HG02678 (cell line): Measurements from ENCODE around the gene UBE2F.
"Not testable (repeated sequence)": the region's sequence is repeated elsewhere in the genome, so short reads cannot be mapped to it uniquely, and the experiment has no call there.

Source experiments
- ATAC-seq: cut with Tn5 transposase; IDR thresholded peaks from one replicate; pipeline ENCODE4 v1.9.1; 2021; ENCODE audit warnings: mild to moderate bottlenecking, moderate library complexity; ENCODE audit not compliant: unreplicated experiment

The UBE2F gene

GRCh38 chr2:238042090-238042489 is 75.3 kb downstream of the UBE2F start:
- no peak for ATAC-seq

GRCh38 chr2:238042849-238043584 is 76.2 kb downstream of the UBE2F start:
- no peak for ATAC-seq

GRCh38 chr2:238043851-238044250 is 77.0 kb downstream of the UBE2F start:
- ATAC-seq = no peak

GRCh38 chr2:238045575-238045974 is 78.8 kb downstream of the UBE2F start:
- ATAC-seq = no peak

- no peak for ATAC-seq
Observed at GRCh38 chr2:238046725-238047270, 80.0 kb downstream of the UBE2F start.

GRCh38 chr2:238053191-238053776 is 86.5 kb downstream of the UBE2F start:
- ATAC-seq = no peak

- no peak for ATAC-seq
Observed at GRCh38 chr2:238055841-238056240, 89.0 kb downstream of the UBE2F start.

- not testable (repeated sequence) for ATAC-seq
Observed at GRCh38 chr2:238057696-238058575, 91.1 kb downstream of the UBE2F start.

- no peak for ATAC-seq
Observed at GRCh38 chr2:238059505-238059904, 92.7 kb downstream of the UBE2F start.

GRCh38 chr2:238060096-238060541 is 93.3 kb downstream of the UBE2F start:
- no peak for ATAC-seq

- ATAC-seq = peak; percentile 96
Observed at GRCh38 chr2:238060542-238061314, 93.9 kb downstream of the UBE2F start, which contains the start of gene SCLY. Gene SCLY (plus strand): TSS chr2:238061001. CDS start chr2:238061055, 54 bp downstream.

- peak; percentile 7 for ATAC-seq
Observed at GRCh38 chr2:238061315-238062202, 94.7 kb downstream of the UBE2F start.

- ATAC-seq = no peak
Observed at GRCh38 chr2:238063414-238064189, 96.8 kb downstream of the UBE2F start.

- no peak for ATAC-seq
Observed at GRCh38 chr2:238064376-238064775, 97.6 kb downstream of the UBE2F start.

GRCh38 chr2:238065071-238065846 is 98.4 kb downstream of the UBE2F start:
- no peak for ATAC-seq

- no peak for ATAC-seq
Observed at GRCh38 chr2:238066218-238066617, 99.4 kb downstream of the UBE2F start.

GRCh38 chr2:238066718-238067117 is 99.9 kb downstream of the UBE2F start:
- not testable (repeated sequence) for ATAC-seq

GRCh38 chr2:238067939-238068338 is 101.1 kb downstream of the UBE2F start:
- no peak for ATAC-seq
